ENCODE results near the gene RAET1L. TPM values are rescaled to one million over a fixed set of nuclear protein-coding genes. Genes with fewer than 3 reads are reported as not detected.
"Not testable (repeated sequence)": the region's sequence is repeated elsewhere in the genome, so short reads cannot be mapped to it uniquely, and the experiment has no call there.

Gene RAET1L
- total RNA-seq, 1 donor from 2014 or later = not detected

GRCh38 chr6:150044621-150045145, 19.4 kb upstream of the RAET1L start:
- DNase-seq (ENCODE audit: low read depth in 2 of 2) = no peak

DNA sequence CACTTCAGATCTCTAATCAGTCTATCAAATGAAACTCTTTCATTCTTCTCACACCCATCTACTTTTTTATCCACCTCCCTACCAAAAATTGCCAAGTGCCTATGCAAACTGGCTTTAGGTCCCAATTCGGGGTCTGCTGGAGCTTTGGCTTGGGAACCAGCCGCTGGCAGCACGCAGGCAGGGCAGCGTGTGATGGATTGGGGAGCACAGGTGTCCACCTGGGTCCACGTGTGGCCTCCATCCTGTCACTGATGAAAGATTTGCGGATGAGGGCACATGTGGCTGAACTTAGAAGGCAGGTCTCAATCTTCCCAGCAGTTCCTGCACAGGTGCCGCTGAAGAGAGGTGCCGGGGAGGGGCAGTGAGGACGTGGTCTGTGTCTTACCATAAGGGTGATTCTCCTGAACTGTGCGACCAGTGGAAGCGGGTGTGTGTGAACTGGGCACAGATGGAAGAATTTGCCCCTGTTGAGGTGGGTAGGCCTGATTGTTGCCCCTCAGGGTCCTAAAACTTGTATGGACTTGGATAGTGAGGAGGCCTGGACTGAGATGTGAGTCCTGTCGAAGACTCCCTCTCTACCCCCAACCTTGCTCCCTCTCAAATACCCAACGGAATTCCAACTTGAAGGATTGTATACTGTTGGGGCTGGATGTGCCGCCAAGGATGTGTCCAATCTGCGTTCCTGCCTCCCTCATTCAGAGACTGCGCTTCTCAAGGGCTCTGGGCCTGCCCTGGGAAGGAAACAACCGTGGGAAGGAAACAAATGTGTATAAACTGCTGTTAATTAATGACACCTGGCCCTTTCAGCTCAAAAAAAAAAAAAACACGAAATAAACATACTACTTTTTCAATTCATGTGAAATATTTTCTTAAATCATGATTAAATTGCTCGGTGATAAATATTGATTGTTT, 18.4 kb upstream of the RAET1L start:
- no peak for DNase-seq (ENCODE audit: low read depth in 2 of 2)

DNA sequence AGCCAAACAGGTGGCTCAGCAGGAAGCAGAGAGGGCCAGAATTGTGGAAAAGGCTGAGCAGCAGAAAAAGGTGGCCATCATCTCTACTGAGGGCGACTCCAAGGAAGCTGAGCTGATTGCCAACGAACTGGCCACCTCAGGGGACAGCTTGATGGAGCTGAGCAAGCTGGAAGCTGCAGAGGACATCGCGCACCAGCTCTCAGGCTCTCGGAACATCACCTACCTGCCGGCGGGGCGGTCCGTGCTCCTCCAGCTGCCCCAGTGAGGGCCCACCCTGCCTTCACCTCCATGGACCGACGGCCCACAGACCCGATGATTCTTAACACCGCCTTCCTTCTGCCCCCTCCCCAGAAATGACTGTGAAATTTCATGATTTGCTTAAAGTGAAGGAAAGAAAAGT, 17.8 kb upstream of the RAET1L start:
- DNase-seq (ENCODE audit: low read depth in 2 of 2) = no peak

- DNase-seq (ENCODE audit: low read depth in 2 of 2) = no peak
Measured at GRCh38 chr6:150038202-150039062, 13.1 kb upstream of the RAET1L start.

DNA sequence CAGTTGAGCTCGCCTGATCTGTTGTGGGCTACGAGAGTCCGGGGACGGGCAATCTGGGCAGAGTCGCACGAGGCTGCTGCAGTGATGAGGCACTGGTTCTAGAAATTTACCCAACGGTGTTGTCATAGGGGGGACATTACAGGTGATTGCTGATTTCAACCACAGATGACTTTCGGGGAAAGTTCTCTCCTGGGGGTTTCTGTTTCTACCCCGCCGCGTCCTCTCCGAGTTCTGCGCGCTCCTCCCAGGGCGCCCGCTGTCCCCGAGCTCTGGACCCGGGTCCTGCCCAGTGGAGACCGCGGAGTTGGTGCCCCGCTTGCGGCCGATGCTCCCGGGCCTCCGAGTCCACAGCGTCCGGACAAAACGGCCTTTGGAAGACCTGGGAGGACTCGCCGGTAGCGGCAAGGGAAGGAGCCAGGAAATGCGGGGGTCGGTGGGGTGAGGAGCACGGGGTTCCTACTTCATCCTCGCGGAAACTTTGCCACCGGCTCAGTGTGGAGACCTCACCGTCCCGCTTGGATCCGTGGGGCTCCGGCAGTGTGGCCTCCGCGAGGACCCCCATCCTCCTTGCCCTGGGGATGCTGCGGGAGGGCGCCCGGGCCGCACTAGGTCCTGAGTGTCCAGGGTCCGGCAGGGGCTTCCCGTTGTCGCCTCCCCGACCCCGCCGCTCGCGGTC, 12.3 kb upstream of the RAET1L start:
- no peak for DNase-seq (ENCODE audit: low read depth in 2 of 2)

DNA sequence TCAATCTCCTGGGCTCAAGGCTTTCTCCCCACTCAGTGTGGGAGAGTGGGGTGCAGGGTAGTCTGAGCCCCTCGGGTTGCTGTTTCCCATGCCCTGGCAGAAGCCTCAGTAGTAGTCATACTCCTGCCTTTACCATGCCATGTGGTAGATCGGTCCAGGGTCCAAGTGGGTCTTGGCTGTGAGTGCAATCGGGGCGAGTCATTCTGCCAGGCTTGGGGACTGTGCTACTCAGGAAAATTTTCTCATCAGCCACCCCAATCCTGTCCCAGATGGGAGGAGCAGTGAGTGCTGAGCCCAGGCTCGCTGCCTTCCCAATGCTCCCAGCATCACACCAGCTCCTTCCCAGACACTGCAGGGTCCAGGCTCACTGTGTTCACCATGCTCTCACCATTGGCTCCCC, 10.7 kb upstream of the RAET1L start:
- no peak for DNase-seq (ENCODE audit: low read depth in 2 of 2)

GRCh38 chr6:150033207-150033771, 8.0 kb upstream of the RAET1L start:
- no peak for DNase-seq (ENCODE audit: low read depth in 2 of 2)

GRCh38 chr6:150032598-150032997, 7.3 kb upstream of the RAET1L start:
- DNase-seq (ENCODE audit: low read depth in 2 of 2) = no peak

- no peak for DNase-seq (ENCODE audit: low read depth in 2 of 2)
Measured at GRCh38 chr6:150030611-150031010, 5.3 kb upstream of the RAET1L start.

GRCh38 chr6:150029749-150030148, 4.4 kb upstream of the RAET1L start:
- DNase-seq (ENCODE audit: low read depth in 2 of 2) = no peak

- no peak for DNase-seq (ENCODE audit: low read depth in 2 of 2)
Measured at GRCh38 chr6:150029276-150029675, 3.9 kb upstream of the RAET1L start.

DNA sequence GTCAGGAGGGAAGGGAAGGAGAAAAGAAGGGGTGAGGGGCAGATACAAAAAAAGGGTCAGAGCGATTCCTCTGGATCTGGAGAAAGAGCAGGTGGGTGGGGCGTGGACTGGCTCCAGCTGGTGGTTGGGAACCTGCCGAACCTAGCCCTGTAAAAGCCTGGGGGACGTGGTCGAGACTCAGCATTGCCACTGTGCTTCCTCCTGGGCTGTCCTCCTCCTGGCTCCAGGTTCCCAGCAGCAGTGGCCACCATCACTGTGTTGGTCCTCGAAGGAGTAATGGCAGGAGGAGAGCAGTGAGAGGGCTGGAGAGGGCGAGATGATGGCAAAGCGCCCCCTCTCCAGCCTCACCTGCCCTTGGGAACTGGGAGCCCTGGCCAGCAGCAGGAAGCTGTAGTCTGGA, 3.5 kb upstream of the RAET1L start:
- DNase-seq (ENCODE audit: low read depth in 2 of 2) = no peak

DNA sequence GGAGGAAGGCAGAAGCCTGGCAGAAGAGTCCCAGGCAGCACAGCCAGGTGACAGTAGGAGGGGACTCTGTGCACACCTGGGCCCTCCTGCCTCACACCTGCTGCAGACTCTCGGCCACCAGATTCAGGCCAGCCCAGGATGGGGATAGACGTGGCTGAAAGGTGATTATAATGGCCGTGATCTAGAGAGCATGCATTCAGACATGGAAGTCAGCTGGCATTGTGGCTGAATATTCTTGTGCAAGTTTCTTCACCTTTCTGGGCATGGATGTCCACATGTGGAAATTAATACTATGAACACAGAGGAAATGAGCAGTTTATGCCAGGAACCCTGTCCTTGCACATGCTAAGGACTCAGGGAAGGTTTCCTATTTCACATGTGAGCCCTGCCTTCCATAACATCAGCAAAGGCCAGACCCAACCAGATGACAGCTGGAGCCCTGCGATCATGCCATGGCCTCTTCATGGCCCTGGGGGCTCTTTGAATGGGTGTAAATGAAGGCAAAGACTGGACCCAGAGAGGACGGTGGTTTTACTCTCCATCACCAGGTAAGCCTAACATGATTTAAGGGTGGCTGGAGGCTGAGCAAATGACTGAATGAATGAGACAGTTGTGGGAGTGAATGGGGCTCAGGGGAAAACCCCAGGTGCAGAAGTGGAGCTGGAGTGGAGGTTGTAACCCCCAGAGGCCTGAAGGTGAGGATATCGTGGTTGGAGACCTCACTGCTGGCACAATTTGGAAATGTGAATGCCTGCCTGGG, 2.7 kb upstream of the RAET1L start:
- no peak for DNase-seq (ENCODE audit: low read depth in 2 of 2)

GRCh38 chr6:150026976-150027805, 1.9 kb upstream of the RAET1L start:
- DNase-seq (ENCODE audit: low read depth in 2 of 2) = no peak

- no peak for DNase-seq (ENCODE audit: low read depth in 2 of 2)
Measured at GRCh38 chr6:150024646-150025155, 631 bp downstream of the RAET1L start.

DNA sequence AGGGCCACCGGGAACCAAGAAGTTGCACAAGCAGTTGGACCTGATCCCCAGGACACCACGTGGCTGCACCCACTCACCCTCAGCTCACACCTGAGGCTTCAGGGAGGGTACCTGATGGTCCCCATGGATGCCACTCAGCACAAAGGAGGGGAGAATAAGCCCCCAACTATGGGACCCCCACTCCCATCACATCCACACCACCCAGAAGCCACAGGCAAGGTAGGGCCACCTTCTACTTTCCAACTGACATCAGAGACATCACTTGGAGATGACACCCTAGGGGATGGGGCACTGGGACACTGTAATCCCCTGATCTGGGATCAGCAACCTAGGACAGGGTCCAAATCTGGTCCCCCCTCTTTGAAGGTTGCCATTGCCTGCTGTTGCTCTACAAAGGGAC, 1.3 kb downstream of the RAET1L start:
- not testable (repeated sequence) for DNase-seq (ENCODE audit: low read depth in 2 of 2)

DNA sequence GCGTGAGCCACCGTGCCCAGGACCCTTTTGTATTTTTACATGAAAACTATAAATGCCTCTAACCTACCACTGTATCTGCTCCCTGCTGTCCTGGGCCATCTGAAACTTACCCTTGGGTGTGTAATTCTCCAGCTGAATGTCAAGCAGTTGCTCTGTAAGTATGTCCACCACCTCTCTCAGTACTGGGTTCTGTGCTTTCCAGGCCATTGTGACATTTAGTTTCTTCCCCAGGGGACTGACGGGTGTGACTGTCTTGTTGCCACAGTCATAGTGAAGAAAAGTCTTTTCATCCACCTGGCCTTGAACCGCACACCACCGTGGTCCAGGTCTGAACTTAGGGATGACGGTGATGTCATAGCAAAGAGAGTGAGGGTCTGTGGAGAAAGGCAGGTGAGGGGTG, 3.5 kb downstream of the RAET1L start:
- not testable (repeated sequence) for DNase-seq (ENCODE audit: low read depth in 2 of 2)

DNA sequence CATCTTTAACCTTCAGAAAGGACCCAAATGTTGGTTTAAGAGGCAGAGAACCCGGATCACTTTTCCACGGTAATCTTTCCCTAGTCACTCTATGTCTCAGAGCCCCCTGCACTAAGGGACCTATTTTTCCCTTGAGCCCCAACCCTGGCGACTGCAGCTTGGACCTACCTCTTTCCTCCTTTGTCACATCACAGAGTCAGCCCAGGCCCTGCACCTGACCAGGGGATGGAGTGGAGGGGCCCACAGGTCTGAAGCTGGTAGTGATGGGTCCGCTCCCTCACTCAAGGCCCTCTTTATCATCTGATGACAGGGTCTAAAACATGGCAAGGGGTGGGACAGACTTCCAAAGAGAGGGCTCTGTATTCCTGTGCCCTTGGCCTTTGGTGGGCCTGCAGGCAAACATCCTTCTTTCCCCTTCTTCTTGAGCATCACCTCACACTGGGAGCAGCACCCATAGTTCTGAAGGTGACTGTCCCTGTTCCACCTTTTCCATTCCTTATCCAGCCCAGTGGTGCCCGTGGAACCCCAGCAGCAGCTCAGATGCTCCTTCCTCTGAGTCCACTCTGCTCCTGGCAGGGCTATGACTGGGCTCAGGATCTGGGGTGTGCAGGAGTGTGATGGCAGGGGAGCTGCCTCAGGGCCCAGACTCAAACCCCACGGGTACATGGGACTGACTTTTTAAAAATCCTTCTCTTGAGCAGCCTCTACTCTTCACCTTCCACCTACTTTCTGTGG, 6.3 kb downstream of the RAET1L start:
- no peak for DNase-seq (ENCODE audit: low read depth in 2 of 2)

- not testable (repeated sequence) for DNase-seq (ENCODE audit: low read depth in 2 of 2)
Measured at GRCh38 chr6:150017186-150017521, 8.2 kb downstream of the RAET1L start.

All from lung microvascular endothelial cell (primary cell).